ENCODE results near the gene C15orf62. TPM values are rescaled to one million over a fixed set of nuclear protein-coding genes. Genes with fewer than 3 reads are reported as not detected.

Gene C15orf62
- total RNA-seq, 4 donors from 2014 or later: 0.59 TPM; not detected in 3

- H3K9me3 ChIP-seq: no peaks in the 10 kb centered on the region
- H3K4me1 ChIP-seq: no peaks in the 10 kb centered on the region
- H3K27me3 ChIP-seq: no peaks in the 10 kb centered on the region
- no peak overlapping the region for H3K27ac ChIP-seq
- TF ChIP-seq POLR2A (IDR thresholded peaks at IDR 0.05) (no peak), CTCF (IDR thresholded peaks at IDR 0.05) (no peak), EP300 (IDR thresholded peaks at IDR 0.05) (no peak)
- no peak overlapping the region for H3K4me3 ChIP-seq
- peaks cover 0 to 20% (median 0%) of the 10 kb centered on the region in 3 donors for H3K36me3 ChIP-seq
- WGBS, 2 donors: 73 to 81% methylated on average over 7 of the region's 7 CpGs
- DNase-seq (ENCODE audit: low spot score in 2 of 2): no peak
Measured at GRCh38 chr15:40819048-40819447, 49.3 kb downstream of the C15orf62 start.

- H3K4me3 ChIP-seq: no peak overlapping the region
- TF ChIP-seq EP300 (IDR thresholded peaks at IDR 0.05) (no peak), CTCF (IDR thresholded peaks at IDR 0.05) (no peak), POLR2A (IDR thresholded peaks at IDR 0.05) (no peak)
- no peaks in the 10 kb centered on the region for H3K9me3 ChIP-seq
- 85 to 89% methylated on average over 2 of the region's 2 CpGs for WGBS, 2 donors
- H3K27ac ChIP-seq: no peak overlapping the region
- no peaks in the 10 kb centered on the region for H3K36me3 ChIP-seq
- no peaks in the 10 kb centered on the region for H3K4me1 ChIP-seq
- no peaks in the 10 kb centered on the region for H3K27me3 ChIP-seq
- DNase-seq (ENCODE audit: low spot score in 2 of 2): no peak
Measured at GRCh38 chr15:40821195-40821594, 51.4 kb downstream of the C15orf62 start.

Small RNA genes within 50 kb of the gene (small RNA-seq; reads per million reads assigned to genes)
- gene SUMO2P15: not detected

Other genes starting within 250 kb of the C15orf62 start
- gene CCDC32, start 204.9 kb upstream of the C15orf62 start, total RNA-seq: 10 to 100 TPM; 21.6 to 43.9 (median 33.0) TPM
- gene RPUSD2, start 200.7 kb upstream of the C15orf62 start, total RNA-seq: 10 to 100 TPM in 1 of 4 donors, 1 to 10 TPM in 3; 4.3 to 11.4 (median 8.3) TPM
- gene KNL1, start 175.7 kb upstream of the C15orf62 start, total RNA-seq: 1 to 10 TPM in 2 of 4 donors, under 1 TPM in 2; under 0.01 to 1.3 (median 0.99) TPM
- gene RAD51, start 74.8 kb upstream of the C15orf62 start, total RNA-seq: under 1 TPM in 2 of 4 donors, not detected in 2; 0.42 to 0.59 TPM
- gene RMDN3, start 14.7 kb upstream of the C15orf62 start, total RNA-seq: 10 to 100 TPM; 26.7 to 41.1 (median 39.1) TPM
- gene GCHFR, start 5.9 kb upstream of the C15orf62 start, total RNA-seq: 10 to 100 TPM; 24.5 to 49.4 (median 44.1) TPM
- gene ZFYVE19, start 37.1 kb downstream of the C15orf62 start, total RNA-seq: 10 to 100 TPM; 19.0 to 48.5 (median 34.2) TPM
- 10 to 100 TPM; 23.9 to 61.5 (median 36.3) TPM for gene DNAJC17, start 37.5 kb downstream of the C15orf62 start, total RNA-seq
- not detected for gene PPP1R14D, start 58.7 kb downstream of the C15orf62 start, total RNA-seq
- 10 to 100 TPM in 1 of 4 donors, 1 to 10 TPM in 3; 1.1 to 12.0 (median 4.2) TPM for gene SPINT1, start 74.1 kb downstream of the C15orf62 start, total RNA-seq
- gene RHOV, start 104.3 kb downstream of the C15orf62 start, total RNA-seq: under 1 TPM in 2 of 4 donors, not detected in 2; 0.39 to 0.60 TPM
- 10 to 100 TPM; 22.2 to 29.2 (median 25.2) TPM for gene VPS18, start 124.5 kb downstream of the C15orf62 start, total RNA-seq
- gene DLL4, start 159.4 kb downstream of the C15orf62 start, total RNA-seq: 10 to 100 TPM in 1 of 4 donors, 1 to 10 TPM in 3; 4.2 to 11.2 (median 7.1) TPM
- gene CHAC1, start 183.5 kb downstream of the C15orf62 start, total RNA-seq: 1 to 10 TPM in 1 of 4 donors, not detected in 3; 2.7 TPM

All from tibial nerve (tissue), 4 donors.